HK-2 (cell line): ENCODE results near the gene ANKRD16.
A peak's percentile ranks its signal among the peaks of the same experiment; 100 is the strongest.
"Not testable (repeated sequence)": the region's sequence is repeated elsewhere in the genome, so short reads cannot be mapped to it uniquely, and the experiment has no call there.

Source experiments
- DNase-seq: peaks from one replicate; pipeline ENCODE4 v3.0.0-alpha.2; 2018; ENCODE audit not compliant: unreplicated experiment

The ANKRD16 gene

DNA sequence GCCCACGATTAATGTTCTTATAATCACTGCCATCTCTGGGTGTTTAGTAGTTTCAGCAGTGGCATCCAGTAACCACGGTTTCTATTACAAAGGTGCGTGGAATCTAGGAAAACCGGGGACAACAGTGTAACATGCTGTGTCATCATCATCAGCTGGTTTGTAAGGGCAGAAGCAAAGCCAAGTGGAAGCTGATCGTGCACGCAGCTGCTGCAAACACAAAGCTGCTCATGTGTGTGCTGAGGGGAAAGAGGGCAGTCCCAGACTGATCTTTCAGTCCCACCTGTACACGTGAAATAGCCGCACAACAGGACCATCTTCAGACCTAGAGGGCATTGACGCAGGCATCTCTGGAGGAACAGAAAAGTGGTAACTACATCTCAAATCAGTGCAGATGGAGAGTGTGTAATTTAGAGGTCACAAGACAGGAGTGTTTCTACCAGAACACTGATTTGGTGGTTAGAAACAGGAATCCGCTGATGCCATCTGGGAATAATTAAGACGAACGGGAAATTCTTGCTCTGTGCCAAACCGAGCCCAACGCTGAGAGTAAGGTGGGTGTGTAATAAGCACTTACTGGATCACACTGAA is 13.4 kb downstream of the ANKRD16 start:
- DNase-seq, result no peak

DNA sequence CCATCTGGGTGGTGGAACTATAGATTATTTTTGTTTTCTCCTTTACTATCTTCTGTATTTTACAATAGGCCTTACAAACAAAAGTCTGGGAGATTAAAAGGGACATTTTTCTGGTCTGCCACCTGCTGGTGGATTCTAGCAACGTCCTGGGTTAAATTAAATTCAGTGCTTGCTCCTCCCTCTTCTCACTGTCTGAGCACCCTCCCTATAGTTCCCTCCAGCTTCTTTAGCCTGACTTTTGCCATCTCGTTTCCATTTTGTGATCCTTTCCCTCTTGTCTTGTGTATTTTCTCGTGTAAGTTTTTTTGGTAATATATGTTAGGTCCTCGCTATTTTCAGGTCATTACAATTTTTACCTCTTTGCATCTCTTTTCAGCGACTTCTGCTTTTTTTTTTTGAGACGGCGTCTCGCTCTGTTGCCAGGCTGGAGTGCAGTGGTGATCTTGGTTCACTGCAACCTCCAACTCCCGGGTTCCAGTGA is 16.1 kb downstream of the ANKRD16 start:
- peak; percentile 40 for DNase-seq

DNA sequence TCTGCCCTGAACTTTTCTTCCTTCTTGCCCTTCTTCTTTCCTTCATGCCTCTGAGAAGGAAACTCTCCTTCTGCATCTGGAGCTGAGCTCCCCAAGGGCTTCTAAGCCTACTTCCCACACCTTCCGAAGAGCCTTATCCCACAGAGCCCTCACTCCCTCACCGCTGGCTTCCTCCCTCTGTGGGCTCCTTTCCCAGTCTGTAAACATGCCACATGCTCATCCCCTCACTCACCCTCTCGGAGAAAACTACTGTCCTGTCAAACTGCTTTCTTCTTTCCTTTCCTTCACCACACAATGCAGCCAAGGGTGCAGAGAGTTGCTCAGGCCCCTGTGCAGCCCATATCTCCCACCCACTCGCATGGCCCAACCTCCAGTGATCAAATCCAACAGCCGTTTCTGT is 18.1 kb downstream of the ANKRD16 start:
- no peak for DNase-seq

DNA sequence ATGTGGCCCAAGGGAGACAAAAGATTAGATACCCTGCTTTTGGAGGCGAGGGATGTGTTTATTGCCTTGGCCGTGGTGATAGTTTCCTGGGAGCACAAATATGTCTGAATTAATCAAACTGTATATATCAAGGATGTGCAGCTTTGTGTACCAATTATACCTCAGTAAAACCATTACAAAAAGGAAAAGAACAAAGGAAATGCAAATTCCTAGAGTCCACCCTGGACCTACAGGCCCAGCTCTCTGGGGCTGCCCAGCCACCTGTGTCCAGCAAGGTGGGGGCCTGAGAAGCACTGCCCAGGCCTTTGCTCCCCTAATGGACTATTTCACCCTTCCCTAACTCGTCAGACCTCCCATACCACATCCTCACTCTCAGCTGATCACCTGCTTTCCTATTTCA is 20.5 kb downstream of the ANKRD16 start:
- no peak for DNase-seq

DNA sequence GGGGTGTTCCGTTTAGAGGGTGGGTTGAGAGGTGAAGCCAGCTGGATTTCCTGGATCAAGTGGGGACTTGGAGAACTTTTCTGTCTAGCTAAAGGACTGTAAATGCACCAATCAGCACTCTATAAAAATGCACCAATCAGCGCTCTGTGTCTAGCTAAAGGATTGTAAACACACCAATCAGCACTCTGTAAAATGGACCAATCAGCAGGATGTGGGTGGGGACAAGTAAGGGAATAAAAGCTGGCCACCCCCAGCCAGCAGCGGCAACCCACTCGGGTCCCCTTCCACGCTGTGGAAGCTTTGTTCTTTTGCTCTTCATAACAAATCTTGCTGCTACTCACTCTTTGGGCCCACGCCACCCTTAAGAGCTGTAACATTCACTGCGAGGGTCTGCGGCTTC is 21.3 kb downstream of the ANKRD16 start:
- not testable (repeated sequence) for DNase-seq

DNA sequence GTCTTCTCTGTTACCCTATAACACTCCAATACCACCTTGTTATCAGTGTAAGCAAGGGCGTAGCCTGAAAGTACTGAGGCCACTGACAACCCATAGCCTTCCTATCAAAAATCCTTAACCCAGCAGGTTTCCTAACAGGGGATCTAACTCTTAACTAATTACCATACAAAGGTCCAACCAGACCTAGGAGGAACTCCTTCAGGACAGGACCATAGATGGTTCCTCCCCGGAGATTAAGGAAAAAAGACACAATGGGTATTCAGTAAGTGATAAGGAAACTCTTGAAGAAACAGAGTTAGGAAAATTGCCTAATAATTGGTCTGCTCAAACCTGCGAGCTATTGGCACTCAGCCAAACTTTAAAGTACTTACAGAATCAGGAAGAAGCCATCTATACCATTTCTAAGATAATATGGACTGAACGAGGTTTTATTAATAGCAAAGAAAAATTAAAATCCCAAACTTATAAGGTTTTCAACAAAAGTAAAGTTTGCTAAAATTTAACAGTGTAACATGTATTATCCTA is 22.5 kb downstream of the ANKRD16 start:
- DNase-seq, result not testable (repeated sequence)

DNA sequence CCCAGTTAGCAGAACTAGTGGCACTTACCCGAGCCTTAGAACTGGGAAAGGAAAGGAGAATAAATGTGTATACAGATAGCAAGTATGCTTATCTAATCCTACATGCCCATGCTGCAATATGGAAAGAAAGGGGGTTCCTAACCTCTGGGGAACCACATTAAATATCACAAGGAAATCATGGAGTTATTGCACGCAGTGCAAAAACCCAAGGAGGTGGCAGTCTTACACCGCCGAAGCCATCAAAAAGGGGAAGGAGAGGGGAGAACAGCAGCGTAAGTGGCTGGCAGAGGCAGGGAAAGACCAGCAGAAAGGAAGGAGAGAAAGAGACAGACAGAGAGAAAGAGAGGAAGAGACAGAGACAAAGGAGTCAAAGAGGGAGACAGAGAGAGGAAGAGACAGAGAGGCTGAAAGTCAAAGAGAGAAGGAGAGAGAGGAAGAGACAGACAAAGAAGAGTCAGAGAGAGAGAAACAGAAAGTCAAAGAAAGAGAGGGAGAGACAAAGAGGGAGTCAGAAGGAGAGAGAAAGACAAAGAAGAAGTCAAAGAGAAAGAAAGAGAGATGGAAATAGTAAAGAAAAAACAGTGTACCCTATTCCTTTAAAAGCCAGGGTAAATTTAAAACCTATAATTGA is 23.1 kb downstream of the ANKRD16 start:
- DNase-seq, result not testable (repeated sequence)

DNA sequence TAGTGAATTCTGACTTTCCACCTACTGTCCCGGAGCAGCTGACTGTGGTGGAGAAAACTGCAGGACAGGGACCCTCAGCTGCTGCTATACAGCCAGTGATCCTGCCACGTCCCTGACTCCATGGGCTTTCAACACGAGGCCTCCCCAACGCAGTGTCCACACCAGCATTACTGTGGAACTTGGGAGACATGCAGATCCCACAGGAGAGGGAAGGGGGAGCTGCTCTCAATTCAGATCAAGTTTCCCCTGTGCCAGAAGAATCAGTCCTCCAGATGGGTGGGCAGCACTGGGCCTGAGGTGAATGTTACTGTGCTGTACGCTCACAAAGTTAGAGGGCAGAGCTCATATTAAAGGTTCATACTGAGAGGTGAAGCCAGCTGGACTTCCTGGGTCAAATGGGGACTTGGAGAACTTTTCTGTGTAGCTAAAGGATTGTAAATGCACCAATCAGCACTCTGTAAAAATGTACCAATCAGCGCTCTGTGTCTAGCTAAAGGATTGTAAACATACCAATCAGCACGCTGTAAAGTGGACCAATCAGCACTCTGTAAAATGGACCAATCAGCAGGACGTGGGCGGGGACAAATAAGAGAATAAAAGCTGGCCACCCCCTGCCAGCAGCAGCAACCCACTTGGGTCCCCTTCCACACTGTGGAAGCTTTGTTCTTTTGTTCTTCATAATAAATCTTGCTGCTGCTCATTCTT is 26.6 kb downstream of the ANKRD16 start:
- not testable (repeated sequence) for DNase-seq

DNA sequence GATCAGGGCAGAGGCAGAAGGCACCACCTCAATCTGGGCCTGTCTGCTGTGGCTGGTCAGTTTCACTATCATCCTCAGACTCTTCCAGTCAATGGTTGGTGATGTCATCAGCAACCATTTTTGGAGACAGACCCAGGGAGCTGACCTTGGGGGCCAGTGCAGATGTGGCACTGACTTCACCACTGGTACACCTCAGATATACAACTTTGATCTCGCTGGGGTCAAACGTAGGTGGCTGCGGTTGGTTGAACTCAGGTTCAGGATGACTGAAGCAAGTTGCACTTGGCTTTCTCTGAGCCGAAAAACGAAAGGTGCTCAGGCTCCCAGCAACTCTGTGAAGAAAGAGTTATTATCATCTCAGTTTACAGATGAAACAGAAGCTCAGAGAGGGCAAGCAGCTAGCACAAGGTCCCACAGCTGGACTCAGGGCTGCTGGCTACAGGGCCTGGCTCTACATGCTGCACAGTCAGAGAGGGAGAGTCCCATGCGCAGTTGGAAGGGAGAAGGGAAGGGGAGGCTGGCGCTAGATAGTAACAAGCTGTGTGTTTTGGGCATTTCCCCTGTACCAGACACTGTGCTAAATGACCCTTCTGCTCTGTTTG is 27.2 kb downstream of the ANKRD16 start:
- DNase-seq, result no peak

DNA sequence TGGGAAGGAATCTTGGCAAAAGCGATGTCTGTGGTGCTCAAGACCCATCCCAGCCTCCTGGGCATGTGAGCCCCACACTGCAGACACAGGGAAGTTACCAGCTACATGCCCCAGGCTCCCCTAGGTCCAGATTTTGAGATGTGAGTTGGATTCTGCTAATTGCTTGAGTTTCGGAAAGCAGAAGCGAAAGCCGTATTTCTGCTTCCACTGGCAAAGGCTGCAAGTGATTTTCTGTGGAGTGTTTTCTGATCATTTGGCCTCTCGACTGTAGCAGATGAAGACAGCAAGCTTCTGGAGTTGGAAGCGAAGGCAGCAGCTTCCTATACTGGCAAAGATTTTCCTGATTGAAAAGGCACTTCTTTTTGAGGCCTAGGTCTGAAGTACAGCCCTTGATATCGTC is 29.6 kb downstream of the ANKRD16 start:
- DNase-seq, result no peak

DNA sequence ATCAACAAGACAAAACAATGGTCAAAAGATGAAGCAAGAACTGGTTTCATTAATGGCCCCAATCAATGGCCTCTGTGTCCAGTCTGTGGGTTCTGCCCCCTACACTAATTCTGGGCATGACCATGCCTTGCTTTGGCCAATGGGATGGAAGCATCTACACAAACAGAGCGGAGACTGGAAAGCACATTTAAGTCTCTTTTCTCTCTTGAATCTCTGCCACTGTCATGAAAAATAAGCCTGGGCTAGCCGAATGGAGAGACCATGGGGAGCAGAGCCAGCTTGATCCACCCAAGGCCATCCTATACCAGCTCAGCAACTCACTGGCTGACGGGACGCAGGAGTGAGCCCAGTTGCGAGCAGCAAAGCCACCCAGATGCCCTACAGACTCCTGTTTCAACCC is 30.9 kb downstream of the ANKRD16 start:
- DNase-seq, result no peak

DNA sequence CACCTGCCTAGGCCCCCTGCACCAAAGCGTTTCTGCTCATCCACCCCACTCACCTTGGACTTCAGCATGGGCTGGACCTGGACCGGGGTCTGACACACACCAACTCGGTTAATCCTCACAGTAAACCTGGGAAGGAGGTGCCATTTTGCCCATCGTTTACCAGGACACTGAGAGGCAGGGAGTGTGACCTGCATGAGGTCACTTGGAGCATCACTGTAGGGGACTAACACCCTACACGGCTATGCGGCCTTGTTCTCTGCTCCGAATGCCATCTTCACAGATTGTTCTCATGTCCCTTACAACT is 33.0 kb downstream of the ANKRD16 start:
- no peak for DNase-seq

DNA sequence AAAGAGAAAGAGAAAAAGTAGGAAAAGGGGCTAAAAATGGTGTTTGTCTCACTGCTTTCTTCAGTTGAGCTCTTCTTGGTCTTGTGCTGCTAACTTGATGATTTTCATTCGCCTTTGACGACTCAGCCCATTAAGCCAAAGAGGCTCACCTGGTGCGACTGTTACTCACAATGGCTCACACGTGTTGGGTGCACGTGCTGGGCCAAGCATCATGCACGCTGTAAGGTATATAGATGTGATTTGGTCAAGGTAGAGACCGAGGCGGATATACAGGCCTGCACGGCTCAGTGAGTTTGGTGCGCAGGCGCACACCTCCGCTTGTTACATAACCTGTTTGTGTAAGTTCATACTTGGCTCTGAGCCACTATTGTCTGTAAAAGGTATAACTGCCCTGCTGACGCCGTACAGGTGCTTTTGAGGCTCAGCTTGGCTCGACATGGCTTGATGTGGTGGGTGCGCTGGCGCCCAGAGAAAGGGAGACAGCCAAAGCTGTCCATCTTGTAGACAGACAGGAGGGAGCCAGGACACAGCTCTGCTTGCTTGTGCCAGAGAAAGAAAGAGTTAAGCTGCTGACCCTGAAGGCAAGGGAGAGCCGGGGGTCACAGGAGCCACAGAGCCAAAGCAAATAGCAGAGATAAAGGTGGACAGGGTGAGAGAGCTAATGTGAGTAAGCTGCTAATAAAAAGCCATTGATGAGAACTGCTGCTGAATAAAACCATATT is 33.6 kb downstream of the ANKRD16 start:
- DNase-seq, result no peak

DNA sequence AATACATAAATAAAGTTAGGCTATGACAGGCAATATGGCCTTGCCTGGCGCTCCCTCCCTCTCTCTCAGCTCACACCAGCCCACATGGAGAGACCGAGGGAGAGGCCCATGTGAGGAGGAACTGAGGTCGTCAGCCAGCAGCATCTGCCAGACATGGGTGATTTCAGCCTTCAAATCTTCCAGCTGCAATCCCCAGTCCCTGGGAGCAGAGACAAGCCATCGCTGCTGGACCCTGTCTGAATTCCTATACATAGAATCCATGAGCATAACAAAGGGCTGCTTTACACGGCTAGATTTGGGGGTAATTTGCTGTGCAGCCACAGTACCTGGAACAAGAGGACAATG is 35.6 kb downstream of the ANKRD16 start:
- DNase-seq, result no peak

DNA sequence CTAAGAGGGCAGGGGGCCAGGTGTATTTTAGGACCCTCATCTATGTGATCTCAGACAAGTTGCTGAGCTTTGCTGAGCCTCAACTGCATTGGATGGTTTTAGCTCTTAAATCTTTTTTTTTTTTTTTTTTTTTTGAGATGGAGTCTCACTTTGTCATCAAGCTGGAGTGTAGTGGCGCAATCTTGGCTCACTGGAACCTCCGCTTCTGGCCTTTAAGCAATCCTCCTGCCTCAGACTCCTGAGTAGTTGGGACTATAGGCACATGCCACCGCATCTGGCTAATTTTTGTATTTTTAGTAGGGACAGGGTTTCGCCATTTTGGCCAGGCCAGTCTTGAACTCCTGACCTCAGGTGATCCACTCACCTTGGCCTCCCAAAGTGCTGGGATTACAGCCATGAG is 43.0 kb downstream of the ANKRD16 start:
- DNase-seq, result not testable (repeated sequence)

DNA sequence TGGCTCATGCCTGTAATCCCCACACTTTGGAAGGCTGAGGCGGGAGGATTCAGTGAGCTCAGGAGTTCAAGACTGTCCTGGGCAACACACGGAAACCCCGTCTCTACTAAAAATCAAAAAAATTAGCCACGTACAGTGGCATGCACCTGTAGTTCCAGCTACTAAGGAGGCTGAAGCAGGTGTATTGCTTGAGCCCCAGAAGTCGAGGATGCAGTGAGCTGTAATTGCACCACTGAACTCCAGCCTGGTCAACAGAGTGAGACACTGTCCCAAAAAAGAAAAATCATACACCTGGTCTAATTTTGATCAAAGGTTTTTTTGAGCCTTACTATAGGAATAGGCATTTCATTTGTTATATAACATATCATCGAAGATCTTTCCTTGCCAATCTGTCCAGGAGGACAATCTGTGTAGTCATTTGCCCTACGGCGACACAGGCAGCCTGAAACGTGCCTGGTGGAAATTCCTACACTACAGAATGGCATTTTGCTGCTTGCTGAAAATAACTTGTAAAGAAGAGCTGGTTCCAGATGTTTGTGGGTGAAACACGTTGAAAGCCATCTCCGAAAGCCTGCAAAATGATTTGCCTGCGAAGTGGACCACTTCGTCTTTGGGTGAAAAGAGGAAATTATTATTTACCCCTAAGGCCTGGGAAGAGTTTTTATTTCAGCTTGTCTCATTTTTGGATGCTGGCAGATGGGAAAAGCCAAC is 45.2 kb downstream of the ANKRD16 start:
- DNase-seq, result no peak

DNA sequence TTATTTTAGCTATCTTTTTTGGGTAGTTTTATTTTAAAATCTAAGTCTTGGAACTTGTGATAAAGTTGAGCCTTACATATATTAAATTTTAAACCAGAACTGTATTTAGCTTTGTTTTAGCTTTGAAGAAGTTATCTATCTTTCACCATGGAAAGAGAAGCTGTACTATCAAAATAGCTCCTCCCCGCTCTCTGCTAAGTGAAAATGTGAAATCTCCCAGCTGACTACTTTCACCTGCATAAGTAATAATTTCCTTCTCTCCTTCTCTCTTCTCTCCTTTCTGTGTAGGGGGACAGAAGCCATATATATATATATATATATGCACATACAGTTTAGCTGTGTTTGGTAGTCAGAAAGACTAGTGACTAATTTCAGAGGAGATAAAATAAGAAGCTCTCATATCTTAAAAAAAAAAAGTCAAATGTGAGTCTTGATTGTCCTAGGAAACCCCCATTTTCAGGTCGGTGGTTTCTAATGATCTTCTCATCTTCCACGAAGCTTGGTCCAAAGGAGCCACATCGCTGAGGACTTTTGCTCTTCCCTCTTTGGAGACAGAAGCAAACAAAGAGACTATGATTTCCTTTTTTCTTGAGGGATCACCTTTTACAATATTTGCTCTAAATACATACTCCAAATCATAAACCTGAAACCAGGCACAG is 45.9 kb downstream of the ANKRD16 start:
- DNase-seq, result no peak

DNA sequence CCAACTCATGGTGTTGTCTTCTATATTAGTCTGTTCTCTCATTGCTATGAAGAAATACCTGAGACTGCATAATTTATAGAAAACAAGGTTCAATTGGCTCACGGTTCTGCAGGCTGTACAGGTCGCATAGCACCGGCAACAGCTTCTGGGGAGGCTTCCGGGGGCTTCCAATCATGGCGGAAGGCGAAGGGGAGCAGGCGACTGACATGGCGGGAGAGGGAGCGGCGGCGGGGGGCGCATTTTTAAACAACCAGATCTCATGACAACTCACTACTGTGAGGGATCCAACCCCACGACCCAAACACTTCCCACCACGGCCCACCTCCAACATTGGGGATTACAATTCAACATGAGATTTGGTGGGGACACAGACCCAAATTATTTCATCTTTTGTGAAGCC is 47.7 kb downstream of the ANKRD16 start:
- no peak for DNase-seq

DNA sequence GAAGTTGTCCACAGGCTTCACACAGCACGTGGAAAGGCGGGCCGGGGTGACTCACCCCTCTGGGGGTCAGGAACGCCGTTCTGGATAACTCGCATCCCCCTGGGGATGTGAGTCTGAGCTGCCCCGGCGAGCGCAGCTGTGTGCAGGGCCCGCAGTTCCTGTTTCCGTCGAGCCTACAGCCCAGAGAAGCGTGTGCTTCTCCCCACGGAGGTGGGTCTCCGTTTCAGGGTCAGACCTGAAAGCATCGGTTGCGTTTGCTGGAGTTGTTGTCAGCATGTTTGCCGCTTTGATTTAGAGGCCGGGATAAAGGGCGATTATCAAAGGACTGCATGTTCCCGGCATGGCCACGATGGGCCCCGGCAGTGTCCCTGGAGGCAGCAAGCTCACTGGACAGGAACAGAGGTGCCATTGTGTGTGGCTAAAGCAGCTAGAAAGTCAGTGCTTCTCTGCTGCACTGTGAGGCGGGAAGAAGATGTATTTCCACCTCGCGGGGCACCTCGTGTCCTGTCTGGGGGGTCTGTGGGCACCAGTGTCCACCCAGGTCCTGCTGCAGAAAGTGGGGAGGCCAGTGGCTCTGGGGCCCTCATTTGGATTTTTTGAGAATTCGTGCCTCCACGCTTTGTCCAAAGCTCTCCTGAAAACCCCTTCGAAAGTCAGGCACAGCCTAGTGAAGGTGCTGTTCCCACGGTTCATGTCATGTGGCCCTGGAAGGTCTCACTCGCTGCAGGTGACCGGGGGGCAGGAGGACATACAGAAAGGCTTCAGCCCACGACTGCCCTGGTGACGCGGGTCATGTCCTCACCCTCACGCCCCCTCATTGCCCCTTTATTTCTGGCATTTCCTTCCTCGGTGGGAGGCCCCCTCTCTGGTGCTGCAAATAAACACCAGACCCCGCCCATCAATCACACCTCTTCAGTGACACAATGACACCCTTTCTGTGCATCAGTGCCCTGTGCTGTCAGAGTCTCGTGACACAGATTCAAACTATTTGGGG is 49.1 kb downstream of the ANKRD16 start:
- DNase-seq, result no peak

DNA sequence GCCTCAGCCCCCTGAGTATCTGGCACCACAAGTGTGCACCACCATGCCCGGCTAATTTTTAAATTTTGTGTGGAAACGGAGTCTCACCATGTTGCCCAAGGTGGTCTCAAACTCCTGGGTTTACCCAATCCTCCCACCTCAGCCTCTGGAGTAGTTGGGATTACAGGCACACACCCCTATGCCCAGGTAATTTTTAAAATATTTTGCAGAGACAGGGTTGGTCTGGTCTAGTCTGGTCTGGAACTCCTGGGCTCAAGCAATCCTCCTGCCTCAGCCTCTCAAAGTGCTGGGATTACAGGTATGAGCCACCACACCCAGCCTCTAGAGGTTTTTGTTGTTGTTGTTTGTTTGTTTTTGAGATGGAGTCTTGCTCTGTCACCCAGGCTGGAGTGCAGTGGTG is 53.5 kb downstream of the ANKRD16 start:
- DNase-seq, result not testable (repeated sequence)
